HCT116 (cell line): ENCODE results near the gene RBKS.

Source experiments
- CTCF ChIP-seq, 3 experiments: fragments of 200-600 bp in 1 of 3; sonication (generic) in 1 of 3; IDR thresholded peaks in 2 of 3; conservative IDR thresholded peaks in 1 of 3; 2 replicates each; pipeline ENCODE4 v1.5.1; 2012 to 2017; ENCODE audit warnings: low read depth in 2 of 3, low read length in 2 of 3, antibody characterized with exemption in 1 of 3, borderline replicate concordance in 1 of 3, control low read depth in 1 of 3, mild to moderate bottlenecking in 1 of 3, mixed read lengths in 1 of 3, mixed run types in 1 of 3, moderate library complexity in 1 of 3; ENCODE audit not compliant: insufficient read depth in 1 of 3
- EGR1 ChIP-seq: IDR thresholded peaks from 2 replicates; pipeline ENCODE4 v1.6.1; 2012; ENCODE audit warnings: low read depth
- EZH2phosphoT487 ChIP-seq: fragments of 200-600 bp; IDR thresholded peaks from 2 replicates; pipeline ENCODE4 v1.6.1; 2018; ENCODE audit warnings: antibody characterized with exemption, borderline replicate concordance
- POLR2A ChIP-seq: IDR thresholded peaks from 2 replicates; pipeline ENCODE4 v1.7.0; 2011; ENCODE audit warnings: borderline replicate concordance; ENCODE audit not compliant: insufficient read depth, insufficient read length; ENCODE audit errors: extremely low read depth
- POLR2AphosphoS5 ChIP-seq: IDR thresholded peaks from 2 replicates; pipeline ENCODE4 v1.6.1; 2011; ENCODE audit warnings: mild to moderate bottlenecking, low read depth, low read length, moderate library complexity
- REST ChIP-seq: IDR thresholded peaks from 2 replicates; pipeline ENCODE4 v1.6.1; 2012; ENCODE audit warnings: low read depth
- SRF ChIP-seq: IDR thresholded peaks from 2 replicates; pipeline ENCODE4 v1.6.1; 2012; ENCODE audit warnings: low read depth

DNA sequence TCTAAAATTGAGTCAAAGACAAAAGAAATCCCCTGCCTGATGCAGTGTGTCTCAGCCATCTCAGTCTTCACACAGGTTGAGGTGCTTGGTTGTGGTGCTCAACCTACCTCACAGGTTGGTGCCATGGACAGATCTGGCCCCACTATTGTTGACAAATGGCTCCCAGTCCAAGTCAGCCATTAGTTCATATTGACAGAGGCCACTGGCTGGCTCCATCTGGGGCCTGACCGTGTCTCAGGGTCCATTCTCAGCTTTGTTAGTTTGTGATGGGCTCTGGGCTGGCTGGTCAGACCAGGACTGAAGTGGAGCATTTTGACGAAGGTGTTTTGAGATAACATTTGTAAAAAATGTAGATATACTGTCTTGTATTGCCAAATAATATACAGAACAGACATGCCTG lies 81.8 kb downstream of the RBKS start:
- TF ChIP-seq EGR1 = no peak
- TF ChIP-seq REST = no peak
- no peak for TF ChIP-seq POLR2A
- no peak for TF ChIP-seq CTCF (IDR thresholded peaks at IDR 0.05 in 2 of 3, conservative IDR thresholded peaks at IDR 0.05 in 1 of 3; ENCODE audit: borderline replicate concordance in 1 of 3, insufficient read depth in 1 of 3, low read depth in 2 of 3, low read length in 2 of 3)
- TF ChIP-seq POLR2AphosphoS5 = no peak
- no peak for TF ChIP-seq EZH2phosphoT487
- no peak for TF ChIP-seq SRF
